Lower leg skin (tissue), 4 donors: ENCODE measurements around the gene WNT9B. TPM values are rescaled to one million over a fixed set of nuclear protein-coding genes. Genes with fewer than 3 reads are reported as not detected.

Experiments used
- DNase-seq, 2 donors: peaks; one replicate each; pipeline ENCODE4 v3.0.0-alpha.2; 2019; ENCODE audit warnings: low spot score in 2 of 2
- H3K4me3 ChIP-seq: fragments of 200-600 bp; sonication (generic); 2 replicates; pipeline ENCODE4 v1.5.1; 2017; ENCODE audit warnings: mild to moderate bottlenecking, low read depth; ENCODE audit not compliant: poor library complexity, severe bottlenecking
- POLR2A ChIP-seq, 2 donors: fragments of 450-650 bp; IDR thresholded peaks; one replicate each; pipeline ENCODE4 v1.6.1; 2016 to 2017; ENCODE audit warnings: antibody characterized with exemption in 2 of 2, mild to moderate bottlenecking in 1 of 2, moderate library complexity in 1 of 2
- WGBS, 2 donors: methylation state at CpG; one replicate each; pipeline ENCODE4 v1.1.5; 2018; 5-methylcytosine and 5-hydroxymethylcytosine counted together
- intact Hi-C: fragments of 100-400 bp; cut with DNase I; formaldehyde crosslinking; loops from one replicate; pipeline ENCODE4 v1.15.0; 2023; ENCODE audit warnings: low total_unique reads
- total RNA-seq, 4 donors: library from RNA; depleted of rRNA; stranded (reverse); fragments of >200 nt; gene quantifications; one replicate each; pipeline ENCODE4 v1.1.0, GENCODE V29; 2016
- TF ChIP-seq, protein P1 (sequence below), 3 donors: fragments of 450-650 bp; IDR thresholded peaks; one replicate each; pipeline ENCODE4 v1.5.1; 2016; ENCODE audit warnings: antibody characterized with exemption in 3 of 3, mild to moderate bottlenecking in 3 of 3, moderate library complexity in 2 of 3

The WNT9B gene
- total RNA-seq, 4 donors from 2014 or later = 0.75 to 1.1 (median 0.86) TPM

DNA sequence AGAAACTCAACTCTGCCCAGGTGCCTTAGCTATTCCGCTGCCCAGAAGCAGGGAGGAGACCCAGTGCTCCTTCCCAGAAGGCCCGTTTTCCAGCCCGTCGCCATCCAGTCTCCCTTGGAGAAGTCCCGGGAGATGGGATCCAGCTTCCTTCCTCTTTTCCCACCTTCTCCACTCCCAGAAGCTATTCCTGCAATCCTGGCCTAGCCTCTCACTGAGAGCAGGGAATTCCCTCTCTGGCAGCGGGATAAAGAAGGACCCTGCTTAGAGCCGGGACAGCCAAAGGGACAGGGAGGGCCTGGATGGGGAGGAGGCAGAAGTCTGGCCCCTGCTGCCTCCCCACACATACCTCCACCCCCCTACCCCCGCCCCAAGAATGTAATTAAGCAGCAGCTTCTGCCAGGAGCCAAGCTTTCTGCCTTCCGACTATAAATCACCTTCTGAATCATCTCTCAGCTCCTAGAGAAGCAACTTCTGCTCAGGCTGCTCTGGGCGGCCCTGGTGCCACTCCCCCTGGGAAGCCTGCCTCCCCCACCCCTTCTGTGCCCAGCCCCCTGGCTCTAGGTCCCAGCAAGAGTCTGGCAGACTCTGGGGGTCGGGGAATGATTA lies 39.3 kb upstream of the WNT9B start:
- TF ChIP-seq, protein P1, sequence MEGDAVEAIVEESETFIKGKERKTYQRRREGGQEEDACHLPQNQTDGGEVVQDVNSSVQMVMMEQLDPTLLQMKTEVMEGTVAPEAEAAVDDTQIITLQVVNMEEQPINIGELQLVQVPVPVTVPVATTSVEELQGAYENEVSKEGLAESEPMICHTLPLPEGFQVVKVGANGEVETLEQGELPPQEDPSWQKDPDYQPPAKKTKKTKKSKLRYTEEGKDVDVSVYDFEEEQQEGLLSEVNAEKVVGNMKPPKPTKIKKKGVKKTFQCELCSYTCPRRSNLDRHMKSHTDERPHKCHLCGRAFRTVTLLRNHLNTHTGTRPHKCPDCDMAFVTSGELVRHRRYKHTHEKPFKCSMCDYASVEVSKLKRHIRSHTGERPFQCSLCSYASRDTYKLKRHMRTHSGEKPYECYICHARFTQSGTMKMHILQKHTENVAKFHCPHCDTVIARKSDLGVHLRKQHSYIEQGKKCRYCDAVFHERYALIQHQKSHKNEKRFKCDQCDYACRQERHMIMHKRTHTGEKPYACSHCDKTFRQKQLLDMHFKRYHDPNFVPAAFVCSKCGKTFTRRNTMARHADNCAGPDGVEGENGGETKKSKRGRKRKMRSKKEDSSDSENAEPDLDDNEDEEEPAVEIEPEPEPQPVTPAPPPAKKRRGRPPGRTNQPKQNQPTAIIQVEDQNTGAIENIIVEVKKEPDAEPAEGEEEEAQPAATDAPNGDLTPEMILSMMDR (IDR thresholded peaks at IDR 0.05) = no peak
- no peak for TF ChIP-seq POLR2A (IDR thresholded peaks at IDR 0.05)
- H3K4me3 ChIP-seq = no peak overlapping the region
- intact Hi-C loops = no loop called here
- DNase-seq = no peak
- WGBS, 2 donors = 23 to 29% methylated on average over 11 of the region's 11 CpGs

DNA sequence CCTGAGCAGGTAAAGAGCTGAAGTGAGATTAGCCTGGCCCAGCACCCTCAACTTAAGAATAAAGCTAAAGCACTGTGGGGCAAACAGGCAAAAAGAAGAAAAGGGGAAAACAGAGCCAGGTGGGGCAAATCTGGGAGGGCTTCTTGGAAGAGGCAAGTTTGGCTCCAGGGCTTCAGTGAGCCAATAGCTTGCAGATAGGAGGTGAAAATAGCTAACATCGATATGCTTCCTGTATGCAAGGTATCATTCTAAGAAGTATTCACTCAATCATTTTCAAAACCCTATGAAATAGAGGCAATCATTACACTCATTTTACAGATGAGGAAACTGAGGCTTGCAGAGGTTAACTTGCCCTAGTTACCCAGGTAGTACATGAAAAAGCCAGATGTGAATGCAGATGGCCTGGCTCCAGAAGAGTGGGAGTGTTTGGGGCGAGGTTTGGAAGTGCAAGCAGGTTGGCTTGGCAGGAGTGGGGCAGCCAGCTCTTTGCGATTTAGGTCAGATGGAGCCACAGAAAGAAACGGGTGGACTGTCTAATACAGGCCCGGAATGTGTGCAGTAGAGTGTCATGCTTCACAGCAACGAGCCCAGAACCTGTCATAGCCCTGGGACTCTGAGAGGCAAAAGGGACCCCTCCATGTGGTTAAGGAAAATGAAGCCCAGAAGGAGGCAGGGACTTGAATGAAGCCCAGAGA lies 38.6 kb upstream of the WNT9B start:
- WGBS, 2 donors = 33 to 49% methylated on average over 6 of the region's 6 CpGs
- intact Hi-C loops = no loop called here

DNA sequence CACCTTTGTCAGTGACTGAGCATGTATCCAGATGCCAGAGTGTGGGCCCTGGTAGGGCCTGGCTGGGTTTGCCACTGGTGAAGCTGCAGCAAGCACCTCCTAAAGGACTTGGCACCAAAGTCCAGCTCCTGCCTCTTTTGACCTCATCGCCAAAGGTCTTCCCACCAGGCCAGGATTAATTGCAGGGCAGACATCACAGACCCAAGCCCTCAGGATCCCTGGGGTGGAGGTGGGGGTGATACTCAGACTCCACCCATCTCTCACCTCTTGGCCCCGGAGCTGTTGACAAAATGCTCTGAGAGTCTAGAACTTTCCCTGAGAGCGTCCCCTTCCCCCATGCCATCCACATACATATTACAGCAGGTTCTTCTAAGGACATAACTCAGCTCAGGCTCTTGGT lies 37.5 kb upstream of the WNT9B start:
- no peak for TF ChIP-seq POLR2A (IDR thresholded peaks at IDR 0.05)
- TF ChIP-seq, protein P1 (IDR thresholded peaks at IDR 0.05) = no peak
- intact Hi-C loops = no loop called here
- H3K4me3 ChIP-seq = no peak overlapping the region
- no peak for DNase-seq
- WGBS, 2 donors = 55 to 67% methylated on average over 3 of the region's 3 CpGs

More for the DNA sequence above, 38.6 kb upstream of the WNT9B start:
- no peak overlapping the region for H3K4me3 ChIP-seq
- DNase-seq = no peak
- TF ChIP-seq, protein P1 (IDR thresholded peaks at IDR 0.05) = no peak
- no peak for TF ChIP-seq POLR2A (IDR thresholded peaks at IDR 0.05)

DNA sequence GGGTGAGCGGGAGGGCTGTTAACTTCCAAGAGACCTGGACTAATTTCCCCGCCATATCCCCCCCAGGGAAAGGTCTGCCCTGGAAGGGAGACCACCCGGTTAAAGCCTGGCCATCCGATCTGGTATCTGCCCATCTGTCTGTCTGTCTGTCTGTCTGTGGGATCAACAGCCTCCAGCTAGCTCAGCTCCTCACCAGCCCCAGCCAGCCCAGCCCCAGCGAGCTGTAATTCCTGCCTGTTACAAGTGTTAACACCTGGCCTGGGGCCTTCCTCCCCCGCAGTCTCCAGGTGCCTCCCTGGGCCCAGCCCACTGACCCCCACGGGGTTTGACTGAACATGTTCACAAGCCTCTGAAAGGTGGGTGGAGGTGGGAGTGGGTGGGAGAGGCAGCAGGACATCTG lies 36.9 kb upstream of the WNT9B start:
- no peak for TF ChIP-seq POLR2A (IDR thresholded peaks at IDR 0.05)
- TF ChIP-seq, protein P1 (IDR thresholded peaks at IDR 0.05) = no peak
- no peak for DNase-seq
- WGBS, 2 donors = 23 to 37% methylated on average over 7 of the region's 7 CpGs
- intact Hi-C loops = no loop called here
- H3K4me3 ChIP-seq = no peak overlapping the region

DNA sequence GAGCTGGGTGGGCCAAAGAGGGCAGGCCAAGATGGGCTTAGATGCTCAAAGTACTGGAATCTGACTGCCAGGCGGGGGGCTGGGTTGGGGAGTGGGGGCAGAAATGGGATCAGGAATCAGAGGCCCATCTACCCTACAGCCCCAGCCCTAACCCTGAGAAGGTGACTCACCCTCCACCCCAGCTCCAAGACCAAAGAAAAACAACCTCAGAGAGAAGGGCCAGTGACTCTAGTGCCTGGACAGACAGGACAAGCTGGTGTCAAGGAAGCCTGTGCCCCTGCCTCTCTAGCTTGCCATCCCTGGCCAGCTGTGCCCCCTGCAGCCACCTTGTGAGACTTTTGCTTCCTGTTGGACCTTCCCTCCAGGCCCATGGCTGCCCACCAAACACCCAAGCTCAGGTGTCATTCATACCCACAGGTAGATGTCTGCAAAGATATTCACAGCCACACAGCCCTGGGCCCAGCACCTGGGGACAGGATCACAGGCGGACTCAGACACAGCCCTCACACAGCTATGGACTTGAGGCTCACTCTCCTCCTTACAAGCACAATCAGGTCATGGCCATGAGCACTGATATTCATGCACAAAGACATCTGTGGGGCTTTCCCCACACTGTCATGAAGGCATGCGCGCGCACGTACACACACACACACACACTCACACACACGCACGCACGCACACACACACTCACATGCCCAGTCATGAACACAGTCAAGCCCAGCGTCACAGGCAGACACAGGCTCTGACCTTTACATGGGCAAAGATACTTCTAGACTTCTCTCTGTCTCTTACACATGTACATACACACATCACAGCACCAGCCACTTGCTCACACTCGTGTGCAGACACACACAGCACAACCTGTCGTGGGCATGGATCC lies 35.7 kb upstream of the WNT9B start:
- DNase-seq = no peak
- intact Hi-C loops = no loop called here
- TF ChIP-seq POLR2A (IDR thresholded peaks at IDR 0.05) = no peak
- TF ChIP-seq, protein P1 (IDR thresholded peaks at IDR 0.05) = no peak
- WGBS, 2 donors = 52 to 58% methylated on average over 12 of the region's 12 CpGs
- no peak overlapping the region for H3K4me3 ChIP-seq
